Esophagus (tissue), 2 donors: ENCODE measurements around the gene LSR. TPM values are rescaled to one million over a fixed set of nuclear protein-coding genes. Genes with fewer than 3 reads are reported as not detected.
"Not testable (repeated sequence)": the region's sequence is repeated elsewhere in the genome, so short reads cannot be mapped to it uniquely, and the experiment has no call there.

Source experiments
- H3K27ac ChIP-seq, 2 donors: one replicate each; pipeline ENCODE4 v1.5.1; 2013; ENCODE audit warnings: low read depth in 2 of 2, mild to moderate bottlenecking in 2 of 2, inconsistent platforms in 1 of 2, low read length in 1 of 2, moderate library complexity in 1 of 2
- H3K27me3 ChIP-seq, 2 donors: one replicate each; pipeline ENCODE4 v1.6.1; 2013; ENCODE audit warnings: low read length in 2 of 2, control low read depth in 1 of 2, mild to moderate bottlenecking in 1 of 2; ENCODE audit not compliant: insufficient read depth in 2 of 2, control insufficient read depth in 1 of 2
- H3K36me3 ChIP-seq, 2 donors: one replicate each; pipeline ENCODE4 v1.6.1; 2013; ENCODE audit warnings: low read length in 1 of 2; ENCODE audit not compliant: control insufficient read depth in 2 of 2, insufficient read depth in 2 of 2
- H3K4me1 ChIP-seq, 2 donors: one replicate each; pipeline ENCODE4 v1.6.1; 2013; ENCODE audit warnings: low read length in 1 of 2; ENCODE audit not compliant: control insufficient read depth in 2 of 2, insufficient read depth in 2 of 2
- H3K4me3 ChIP-seq, 2 donors: one replicate each; pipeline ENCODE4 v1.5.1; 2013; ENCODE audit warnings: low read length in 2 of 2, mild to moderate bottlenecking in 2 of 2, low read depth in 1 of 2, moderate library complexity in 1 of 2
- H3K9me3 ChIP-seq, 2 donors: one replicate each; pipeline ENCODE4 v1.6.1; 2013; ENCODE audit warnings: mild to moderate bottlenecking in 2 of 2, low read depth in 1 of 2, low read length in 1 of 2, moderate library complexity in 1 of 2; ENCODE audit not compliant: control insufficient read depth in 2 of 2, insufficient read depth in 1 of 2
- WGBS, 2 donors: extraction: QIAGEN DNeasy Blood & Tissue Kit; methylation state at CpG; one replicate each; pipeline ENCODE4 v1.1.7; 2013; 5-methylcytosine and 5-hydroxymethylcytosine counted together
- polyA plus RNA-seq, 2 donors: library from polyadenylated mRNA; stranded (reverse); fragments of 200-250 nt; gene quantifications; one replicate each; pipeline ENCODE4 v1.2.3, GENCODE V29; 2013
- donor health status: healthy with polysubstance abuse.
- donor health status: Bipolar disorder and iron deficiency.

The LSR gene
- polyA plus RNA-seq, 2 donors: 39.0 to 63.5 TPM

GRCh38 chr19:35217649-35217990 lies 31.2 kb upstream of the LSR start:
- H3K36me3 ChIP-seq: no peaks in the 10 kb centered on the region
- no peak overlapping the region for H3K4me3 ChIP-seq
- H3K9me3 ChIP-seq: peaks cover 0 to 2% of the 10 kb centered on the region in 2 donors
- no peak overlapping the region for H3K27ac ChIP-seq
- peaks cover 0 to 7% of the 10 kb centered on the region in 2 donors for H3K4me1 ChIP-seq
- H3K27me3 ChIP-seq: no peaks in the 10 kb centered on the region

- Histone ChIP-seq H3K27me3 (no peaks in the 10 kb centered on the region), H3K9me3 (peaks cover 0 to 5% of the 10 kb centered on the region in 2 donors), H3K4me1 (peaks cover 0 to 3% of the 10 kb centered on the region in 2 donors), H3K27ac (no peak overlapping the region), H3K4me3 (no peak overlapping the region), H3K36me3 (no peaks in the 10 kb centered on the region)
- 92% methylated on average over 1 of the region's 1 CpG for WGBS, 2 donors
Observed at GRCh38 chr19:35219008-35219407, 29.8 kb upstream of the LSR start.

GRCh38 chr19:35220315-35220921 lies 28.4 kb upstream of the LSR start:
- Histone ChIP-seq H3K4me3 (no peak overlapping the region), H3K4me1 (no peaks in the 10 kb centered on the region), H3K27ac (no peak overlapping the region), H3K36me3 (no peaks in the 10 kb centered on the region), H3K27me3 (no peaks in the 10 kb centered on the region), H3K9me3 (peaks cover 0 to 5% of the 10 kb centered on the region in 2 donors)
- WGBS, 2 donors: 54 to 69% methylated on average over 3 of the region's 3 CpGs

GRCh38 chr19:35220973-35221590 lies 27.7 kb upstream of the LSR start:
- not testable (repeated sequence) for H3K27ac ChIP-seq
- WGBS, 2 donors: 87 to 90% methylated on average over 4 of the region's 4 CpGs

GRCh38 chr19:35222373-35223015 lies 26.3 kb upstream of the LSR start:
- Histone ChIP-seq H3K4me1 (no peaks in the 10 kb centered on the region), H3K4me3 (no peak overlapping the region), H3K36me3 (no peaks in the 10 kb centered on the region), H3K27me3 (no peaks in the 10 kb centered on the region), H3K27ac (no peak overlapping the region), H3K9me3 (peaks cover 0 to 5% of the 10 kb centered on the region in 2 donors)
- 78 to 88% methylated on average over 7 of the region's 7 CpGs for WGBS, 2 donors

More at GRCh38 chr19:35220973-35221590, 27.7 kb upstream of the LSR start:
- H3K9me3 ChIP-seq, H3K4me3 ChIP-seq, H3K36me3 ChIP-seq, H3K4me1 ChIP-seq, H3K27me3 ChIP-seq: not testable (repeated sequence)

- H3K27me3 ChIP-seq: no peaks in the 10 kb centered on the region
- WGBS, 2 donors: 58 to 69% methylated on average over 6 of the region's 6 CpGs
- H3K4me1 ChIP-seq: no peaks in the 10 kb centered on the region
- H3K4me3 ChIP-seq: no peak overlapping the region
- peaks cover 0 to 5% of the 10 kb centered on the region in 2 donors for H3K9me3 ChIP-seq
- H3K27ac ChIP-seq: no peak overlapping the region
- no peaks in the 10 kb centered on the region for H3K36me3 ChIP-seq
Observed at GRCh38 chr19:35223084-35223790, 25.6 kb upstream of the LSR start.

- WGBS, 2 donors: 54 to 68% methylated on average over 4 of the region's 4 CpGs
- Histone ChIP-seq H3K27ac (no peak overlapping the region), H3K27me3 (no peaks in the 10 kb centered on the region), H3K4me1 (no peaks in the 10 kb centered on the region), H3K36me3 (no peaks in the 10 kb centered on the region), H3K4me3 (no peak overlapping the region), H3K9me3 (peaks cover 0 to 5% of the 10 kb centered on the region in 2 donors)
Observed at GRCh38 chr19:35223862-35224505, 24.8 kb upstream of the LSR start.

- no peaks in the 10 kb centered on the region for H3K27me3 ChIP-seq
- peaks cover 0 to 3% of the 10 kb centered on the region in 2 donors for H3K9me3 ChIP-seq
- H3K36me3 ChIP-seq: no peaks in the 10 kb centered on the region
- no peak overlapping the region for H3K27ac ChIP-seq
- 58 to 67% methylated on average over 41 of the region's 41 CpGs for WGBS, 2 donors
- no peak overlapping the region for H3K4me3 ChIP-seq
- H3K4me1 ChIP-seq: no peaks in the 10 kb centered on the region
Observed at GRCh38 chr19:35224681-35225571, 23.9 kb upstream of the LSR start.

GRCh38 chr19:35225951-35226350 lies 22.9 kb upstream of the LSR start:
- H3K4me1 ChIP-seq: no peaks in the 10 kb centered on the region
- peaks cover 0 to 3% of the 10 kb centered on the region in 2 donors for H3K9me3 ChIP-seq
- no peaks in the 10 kb centered on the region for H3K27me3 ChIP-seq
- 87 to 89% methylated on average over 6 of the region's 6 CpGs for WGBS, 2 donors
- H3K36me3 ChIP-seq: no peaks in the 10 kb centered on the region
- H3K27ac ChIP-seq: no peak overlapping the region
- H3K4me3 ChIP-seq: no peak overlapping the region
